H1 (cell line): Measurements from ENCODE around the gene TMPO. TPM values are rescaled to one million over a fixed set of nuclear protein-coding genes. Genes with fewer than 3 reads are reported as not detected.

Experiments
- BCL11A ChIP-seq, 2 experiments: IDR thresholded peaks; one replicate each; pipeline ENCODE4 v1.6.1; 2011; ENCODE audit warnings: low read depth in 2 of 2, low read length in 2 of 2, mild to moderate bottlenecking in 2 of 2
- CHD2 ChIP-seq: IDR thresholded peaks from 2 replicates; pipeline ENCODE4 v1.6.1; 2012; ENCODE audit warnings: low read length, improper control_type of control experiment
- CTCF ChIP-seq, 3 experiments: IDR thresholded peaks; 1 replicate in 2 of 3; 2 replicates in 1 of 3; pipeline versions ENCODE4 v1.5.1 to v1.6.1; 2011; ENCODE audit warnings: low read length in 3 of 3, mild to moderate bottlenecking in 3 of 3, inconsistent platforms in 2 of 3, low read depth in 1 of 3, moderate library complexity in 1 of 3; ENCODE audit not compliant: insufficient read depth in 1 of 3; ENCODE audit errors: control extremely low read depth in 1 of 3
- EP300 ChIP-seq, 2 experiments: IDR thresholded peaks; 1 replicate in 1 of 2; 2 replicates in 1 of 2; pipeline ENCODE4 v1.6.1; 2011 to 2012; ENCODE audit warnings: low read depth in 2 of 2, low read length in 2 of 2, mild to moderate bottlenecking in 2 of 2, borderline replicate concordance in 1 of 2, inconsistent platforms in 1 of 2, moderate library complexity in 1 of 2
- HDAC2 ChIP-seq, 2 experiments: fragments of 300-600 bp in 1 of 2; sonication (generic) in 1 of 2; IDR thresholded peaks; 2 replicates each; pipeline ENCODE4 v1.6.1; 2011 to 2012; ENCODE audit warnings: low read depth in 2 of 2, low read length in 2 of 2, mild to moderate bottlenecking in 2 of 2, moderate library complexity in 2 of 2, borderline replicate concordance in 1 of 2, inconsistent platforms in 1 of 2
- KDM1A ChIP-seq: fragments of 200-600, 300-600 bp; sonication (generic); IDR thresholded peaks from 2 replicates; pipeline ENCODE4 v1.7.1; 2016; ENCODE audit warnings: mild to moderate bottlenecking, low read length, borderline replicate concordance
- KDM4A ChIP-seq: IDR thresholded peaks from one replicate; pipeline ENCODE4 v1.7.1; 2012; ENCODE audit warnings: low read depth, mild to moderate bottlenecking, moderate library complexity, low read length, inconsistent platforms; ENCODE audit not compliant: severe bottlenecking
- KDM5A ChIP-seq: fragments of 200-600 bp; IDR thresholded peaks from 2 replicates; pipeline ENCODE4 v1.7.1; 2012; ENCODE audit warnings: mild to moderate bottlenecking, low read length, inconsistent platforms, mixed read lengths
- NANOG ChIP-seq: IDR thresholded peaks from 2 replicates; pipeline ENCODE4 v1.6.1; 2011; ENCODE audit warnings: low read length, low read depth, mild to moderate bottlenecking, inconsistent platforms; ENCODE audit not compliant: insufficient read depth, poor library complexity, severe bottlenecking
- NRF1 ChIP-seq: IDR thresholded peaks from 2 replicates; pipeline ENCODE4 v1.6.1; 2011; ENCODE audit warnings: mild to moderate bottlenecking, low read depth, low read length, improper control_type of control experiment
- POLR2AphosphoS5 ChIP-seq: IDR thresholded peaks from 2 replicates; pipeline ENCODE4 v1.6.1; 2011; ENCODE audit warnings: low read depth, low read length
- RBBP5 ChIP-seq: IDR thresholded peaks from 2 replicates; pipeline ENCODE4 v1.7.1; 2012; ENCODE audit warnings: low read depth, mild to moderate bottlenecking, inconsistent platforms, low read length, moderate library complexity, borderline replicate concordance
- RXRA ChIP-seq: IDR thresholded peaks from 2 replicates; pipeline ENCODE4 v1.6.1; 2011; ENCODE audit warnings: low read depth, mild to moderate bottlenecking, low read length, moderate library complexity; ENCODE audit not compliant: insufficient read depth
- SAP30 ChIP-seq: fragments of 300-600 bp; sonication (generic); IDR thresholded peaks from 2 replicates; pipeline ENCODE4 v1.7.1; 2012; ENCODE audit warnings: low read length, moderate library complexity, mild to moderate bottlenecking, inconsistent platforms; ENCODE audit not compliant: insufficient read depth, insufficient replicate concordance
- SP1 ChIP-seq: IDR thresholded peaks from 2 replicates; pipeline ENCODE4 v1.6.1; 2011; ENCODE audit warnings: low read depth, low read length
- SP4 ChIP-seq: IDR thresholded peaks from 2 replicates; pipeline ENCODE4 v1.6.1; 2012; ENCODE audit warnings: low read length, inconsistent platforms
- SRF ChIP-seq: IDR thresholded peaks from 2 replicates; pipeline ENCODE4 v1.6.1; 2011; ENCODE audit warnings: mild to moderate bottlenecking, low read depth, low read length, moderate library complexity
- TAF1 ChIP-seq: IDR thresholded peaks from 2 replicates; pipeline ENCODE4 v1.6.1; 2011; ENCODE audit warnings: mild to moderate bottlenecking, low read depth, low read length
- TBP ChIP-seq: IDR thresholded peaks from 2 replicates; pipeline ENCODE4 v1.6.1; 2011; ENCODE audit warnings: low read depth, low read length, improper control_type of control experiment
- YY1 ChIP-seq: IDR thresholded peaks from 2 replicates; pipeline ENCODE4 v1.6.1; 2011; ENCODE audit warnings: low read depth, mild to moderate bottlenecking, low read length
- polyA plus RNA-seq, 7 experiments: library from polyadenylated mRNA; depleted of rRNA in 3 of 7; stranded (reverse) in 5 of 7; unstranded in 2 of 7; fragments of >200 nt in 5 of 7; fragments of 200-250 nt in 2 of 7; gene quantifications; 1 replicate in 5 of 7; 2 replicates in 1 of 7; 4 replicates in 1 of 7; pipeline versions ENCODE4 v1.2.1 to v1.2.3, GENCODE V29; 2011 to 2013; ENCODE audit warnings: missing spikeins in 2 of 7, mixed read lengths in 2 of 7
- total RNA-seq: library from RNA; stranded (reverse); fragmentation: NEBNext Ultra II Directional; extraction: Animal tissue kit (Norgen Biotek cat#: 25700); gene quantifications from 2 replicates; pipeline ENCODE4 v1.2.1, GENCODE V29; 2021
- TF ChIP-seq, protein P1 (sequence below): IDR thresholded peaks from 2 replicates; pipeline ENCODE4 v1.6.1; 2011; ENCODE audit warnings: low read depth, mild to moderate bottlenecking, low read length; ENCODE audit not compliant: insufficient read depth

Gene TMPO
- total and polyA plus RNA-seq, 2 of the 8 experiments (the other 6 are each of a cell fraction or from before 2014, with no cell fraction given), result 43.9 to 195 TPM

- TF ChIP-seq KDM1A (no peak), RXRA (no peak), HDAC2 (IDR thresholded peaks at IDR 0.05; ENCODE audit: borderline replicate concordance in 1 of 2, low read depth in 2 of 2, low read length in 2 of 2) (peak in 1 of 2 experiments; percentile 47; a peak in 1 of 4 replicates), KDM4A (peak; percentile 77), TAF1 (peak; percentile 100), NANOG (no peak), SP1 (peak; percentile 92), CTCF (IDR thresholded peaks at IDR 0.05; ENCODE audit: control extremely low read depth in 1 of 3, insufficient read depth in 1 of 3, low read depth in 1 of 3, low read length in 3 of 3) (no peak), SP4 (peak; percentile 42; the same call in 1 of the 2 replicates), KDM5A (0 out of 2 replicates have a peak, but pooled peaks have one; percentile 46), BCL11A (IDR thresholded peaks at IDR 0.05; ENCODE audit: low read depth in 2 of 2, low read length in 2 of 2) (no peak), TBP (peak; percentile 97), EP300 (IDR thresholded peaks at IDR 0.05; ENCODE audit: borderline replicate concordance in 1 of 2, low read depth in 2 of 2, low read length in 2 of 2) (peak in 1 of 2 experiments; percentile 11; a peak in 1 of 3 replicates), SRF (peak; percentile 70), SAP30 (peak; percentile 17), YY1 (peak; percentile 89), RBBP5 (no peak), CHD2 (peak; percentile 55), NRF1 (peak; percentile 68), POLR2AphosphoS5 (peak; percentile 100)
- TF ChIP-seq, protein P1, sequence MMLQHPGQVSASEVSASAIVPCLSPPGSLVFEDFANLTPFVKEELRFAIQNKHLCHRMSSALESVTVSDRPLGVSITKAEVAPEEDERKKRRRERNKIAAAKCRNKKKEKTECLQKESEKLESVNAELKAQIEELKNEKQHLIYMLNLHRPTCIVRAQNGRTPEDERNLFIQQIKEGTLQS, result peak; percentile 45; the same call in 1 of the 2 replicates
Observed at GRCh38 chr12:98593351-98594049, 78.1 kb downstream of the TMPO start, which contains the start of gene SLC25A3 (continued).
